ENCODE data around the gene RGS16.

Gene RGS16

DNA sequence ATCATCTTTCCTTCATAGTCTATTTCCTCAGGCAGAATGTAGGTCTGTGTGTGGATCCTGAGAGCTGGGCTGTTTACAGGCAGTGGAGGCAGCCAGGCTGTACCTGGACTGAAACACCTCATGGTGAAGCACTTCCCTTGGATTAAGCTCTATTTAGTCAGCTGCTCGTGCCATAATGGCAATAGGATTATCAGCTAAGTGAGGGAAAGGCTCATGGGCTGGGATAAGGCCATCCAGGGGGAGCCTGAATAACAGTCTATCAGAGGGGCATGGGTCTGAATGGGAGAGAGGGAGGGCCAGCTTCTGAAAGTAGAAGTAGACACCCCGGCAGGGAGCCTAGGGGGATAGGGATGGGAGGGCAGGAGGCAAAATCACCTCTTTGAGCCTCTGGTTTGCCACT lies 23.5 kb downstream of the RGS16 start:
- DNase-seq (ENCODE audit: low spot score), result no peak

DNA sequence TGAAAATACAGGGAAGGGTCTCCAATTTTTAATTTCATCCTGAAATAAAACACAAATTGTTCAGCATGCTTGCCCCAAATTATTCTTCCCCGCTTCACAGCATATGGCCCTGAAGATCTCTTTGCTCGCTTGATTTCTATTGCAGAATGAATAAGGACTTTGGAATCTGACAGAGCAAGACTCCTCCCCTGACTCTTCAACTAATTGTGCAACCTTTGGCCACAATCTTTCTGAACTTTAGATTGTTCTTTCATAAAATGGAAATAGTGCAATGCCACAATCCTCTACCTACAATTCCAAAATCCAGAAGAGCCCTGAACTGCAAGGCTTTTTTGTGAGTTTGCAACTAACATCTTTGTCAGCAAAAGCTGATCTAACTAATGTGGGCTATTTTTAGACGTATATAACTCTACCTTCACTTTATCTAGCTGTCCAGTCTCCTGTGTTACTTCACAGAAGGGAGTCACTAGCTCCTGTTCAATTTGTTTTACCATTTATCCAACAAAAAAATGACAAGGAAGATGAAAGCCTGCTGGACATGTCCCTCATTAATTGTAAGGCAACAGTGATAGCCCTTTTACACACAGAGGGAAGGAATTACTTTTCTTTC lies 28.5 kb downstream of the RGS16 start:
- DNase-seq (ENCODE audit: low spot score), result peak; percentile 34

DNA sequence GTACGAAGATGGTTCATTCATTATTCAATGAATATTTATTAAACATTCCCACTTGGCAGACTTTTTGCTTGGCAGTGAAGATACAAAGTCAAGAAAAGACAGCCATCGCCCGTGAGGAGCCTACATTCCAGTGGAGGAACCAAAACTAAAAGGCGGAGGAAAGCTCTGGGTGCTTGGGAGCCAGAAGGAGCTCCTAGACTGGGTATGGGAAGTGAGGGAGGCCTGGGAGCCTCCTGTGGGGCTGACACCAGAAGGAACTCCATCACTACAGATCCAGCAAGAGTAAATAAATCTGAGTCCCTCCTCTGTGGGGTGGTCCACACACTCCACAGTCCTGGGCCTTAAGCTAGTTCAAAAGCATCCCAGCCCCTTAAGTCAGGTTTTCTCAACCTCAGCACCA lies 30.0 kb downstream of the RGS16 start:
- DNase-seq (ENCODE audit: low spot score), result no peak

DNA sequence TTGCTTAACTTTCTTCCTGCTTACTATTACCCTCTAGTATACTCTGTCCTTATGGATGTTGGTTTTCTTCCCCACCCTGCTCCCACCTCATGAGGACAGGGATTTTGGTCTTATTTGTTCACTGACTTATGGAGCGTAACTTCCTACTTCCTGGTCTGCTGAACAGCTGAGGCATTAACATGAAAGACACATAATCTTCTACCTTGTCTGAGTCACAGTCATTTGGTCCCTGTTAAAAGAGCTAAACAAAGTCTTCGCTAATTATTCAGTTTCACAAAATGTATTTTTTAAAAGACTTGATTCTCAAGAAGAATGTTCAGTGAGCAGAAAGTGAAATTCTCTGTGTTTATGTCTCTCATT lies 33.6 kb downstream of the RGS16 start:
- no peak for DNase-seq (ENCODE audit: low spot score)

DNA sequence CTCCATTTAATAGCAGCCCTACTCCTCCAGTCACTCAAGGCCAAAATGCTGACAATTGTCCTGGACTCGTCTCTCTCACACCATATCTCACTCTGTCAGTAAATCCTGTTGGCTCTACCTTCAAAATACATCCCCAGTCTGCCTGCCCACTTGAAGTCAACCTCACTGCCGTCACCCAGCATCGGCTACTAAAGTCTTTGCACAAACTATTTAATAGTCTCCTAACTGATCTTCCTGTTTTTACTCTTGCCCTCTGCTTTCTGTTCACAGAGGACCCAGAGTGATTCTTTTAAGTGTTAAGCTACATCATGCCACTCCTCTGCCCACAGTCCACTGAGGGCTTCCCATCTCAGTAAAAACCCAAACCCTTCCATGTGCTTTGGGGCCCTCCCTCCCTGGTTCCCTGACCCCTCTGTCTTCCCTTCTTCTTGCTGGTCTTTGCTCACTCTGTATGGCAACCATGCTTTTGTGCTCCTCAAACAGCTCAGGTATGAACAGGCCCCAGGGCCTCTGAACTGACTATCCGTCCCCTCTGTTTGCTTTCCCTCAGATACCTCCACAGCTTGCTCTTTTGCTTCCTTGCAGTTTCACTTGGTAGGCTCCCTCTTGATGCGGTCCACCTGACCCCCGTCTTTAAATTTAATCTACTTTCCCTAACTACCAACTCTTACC lies 34.1 kb downstream of the RGS16 start:
- DNase-seq (ENCODE audit: low spot score), result no peak

DNA sequence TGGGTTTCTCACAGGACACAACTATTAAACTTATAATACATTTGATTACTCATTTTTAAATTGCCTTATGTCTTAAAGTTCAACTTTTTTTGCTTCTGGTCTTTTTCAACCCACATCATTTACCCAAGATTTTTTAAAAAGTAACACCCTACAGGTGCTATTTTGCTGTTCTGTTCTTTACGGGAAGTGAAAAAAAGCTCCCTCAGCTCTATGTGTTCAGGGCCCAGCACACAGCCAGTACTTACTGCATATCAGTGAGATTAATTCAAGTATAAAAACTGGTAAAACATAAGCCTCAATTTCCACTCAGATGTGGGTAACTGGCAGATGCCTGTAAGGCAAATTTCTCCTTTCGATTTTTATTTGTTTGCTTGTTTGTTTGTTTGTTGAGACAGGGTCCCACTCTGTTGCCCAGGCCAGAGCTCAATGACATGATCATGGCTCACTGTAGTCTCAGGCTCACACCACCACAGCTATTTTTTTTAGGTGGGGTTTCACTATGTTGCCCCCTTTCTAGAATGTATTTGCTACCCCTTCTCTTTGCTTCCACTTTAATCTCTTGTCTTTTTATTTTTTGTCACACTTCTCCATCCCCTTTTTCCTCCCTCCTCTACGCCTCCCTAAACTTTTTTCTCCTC lies 35.4 kb downstream of the RGS16 start:
- DNase-seq (ENCODE audit: low spot score), result no peak

DNA sequence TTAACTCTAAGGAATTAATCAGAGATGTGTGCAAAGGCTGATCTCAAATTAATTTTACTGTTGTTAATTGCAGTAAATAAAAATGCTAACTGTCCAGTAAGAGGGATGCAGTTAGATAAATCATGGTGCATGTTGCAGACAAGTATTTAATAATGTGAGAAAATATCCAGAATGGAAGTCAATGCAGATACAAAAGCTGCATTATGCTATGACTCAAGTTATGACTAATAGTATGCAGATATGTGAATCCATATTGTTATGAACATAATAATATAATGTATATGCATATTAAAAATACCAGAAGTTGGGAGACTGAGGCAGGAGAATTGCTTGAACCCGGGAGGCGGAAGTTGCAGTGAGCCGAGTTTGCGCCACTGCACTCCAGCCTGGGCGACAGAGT lies 36.6 kb downstream of the RGS16 start:
- no peak for DNase-seq (ENCODE audit: low spot score)

DNA sequence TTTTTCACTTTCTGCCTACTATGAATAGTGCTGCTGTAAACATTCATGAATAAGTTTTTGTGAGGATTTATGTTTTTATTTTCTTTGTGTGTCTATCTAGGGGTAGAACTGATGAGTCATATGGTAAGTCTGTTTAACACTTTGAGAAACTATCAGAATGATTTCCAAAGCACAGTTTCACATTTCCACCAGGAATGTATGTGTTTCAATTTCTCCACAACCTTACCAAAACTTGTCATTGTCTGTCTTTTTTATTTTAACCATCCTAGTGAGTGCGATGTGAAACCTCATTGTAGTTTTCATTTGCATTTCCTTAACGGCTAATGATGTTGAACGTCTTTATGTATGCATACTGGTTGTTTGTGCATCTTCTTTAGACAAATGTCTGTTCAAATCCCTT lies 38.7 kb downstream of the RGS16 start:
- no peak for DNase-seq (ENCODE audit: low spot score)

DNA sequence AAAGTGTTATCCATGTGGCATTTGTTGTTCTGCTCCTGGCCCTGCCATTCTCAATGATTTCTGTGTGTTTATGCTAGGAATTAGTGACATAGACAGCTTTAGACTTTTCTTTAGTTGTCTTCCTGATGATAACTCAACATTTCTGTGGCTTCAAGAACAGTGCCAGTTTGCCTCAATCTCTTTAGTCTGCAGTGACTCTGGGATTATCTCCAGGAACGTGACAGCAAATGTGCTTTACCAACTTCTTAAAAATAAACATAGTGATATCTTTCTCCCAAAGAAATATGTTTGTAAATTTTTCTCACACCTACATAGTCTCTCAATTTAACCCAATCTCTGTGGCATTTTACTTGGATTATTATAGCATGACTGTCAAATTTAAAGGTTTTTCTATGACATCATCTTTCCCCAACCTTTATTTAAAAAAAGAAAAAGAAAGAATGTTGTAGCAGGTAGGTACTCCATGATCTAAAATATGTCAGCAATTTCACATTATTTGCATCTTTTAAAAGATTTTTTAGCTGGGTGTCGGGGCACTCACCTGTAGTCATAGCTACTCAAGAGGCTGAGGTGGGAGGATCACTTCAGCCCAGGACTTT lies 39.7 kb downstream of the RGS16 start:
- DNase-seq (ENCODE audit: low spot score), result no peak

DNA sequence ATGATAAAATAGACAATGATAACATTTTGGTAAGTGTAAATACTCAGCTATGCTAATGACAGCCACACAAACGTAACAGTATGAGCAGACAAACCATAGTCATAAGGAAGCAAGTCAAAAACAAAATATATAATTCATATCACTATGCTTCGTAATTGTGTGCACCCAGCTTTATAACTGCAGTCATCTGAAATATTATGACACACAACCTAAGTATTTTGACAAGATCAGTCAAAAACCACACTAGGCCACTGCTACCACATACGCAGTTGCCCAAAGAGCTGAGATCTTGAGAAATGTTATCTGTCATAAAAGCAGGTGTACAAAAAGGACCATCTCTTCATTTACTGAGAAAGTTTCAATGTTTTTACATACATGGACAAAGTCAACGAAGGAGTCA lies 41.1 kb downstream of the RGS16 start:
- DNase-seq (ENCODE audit: low spot score), result no peak

DNA sequence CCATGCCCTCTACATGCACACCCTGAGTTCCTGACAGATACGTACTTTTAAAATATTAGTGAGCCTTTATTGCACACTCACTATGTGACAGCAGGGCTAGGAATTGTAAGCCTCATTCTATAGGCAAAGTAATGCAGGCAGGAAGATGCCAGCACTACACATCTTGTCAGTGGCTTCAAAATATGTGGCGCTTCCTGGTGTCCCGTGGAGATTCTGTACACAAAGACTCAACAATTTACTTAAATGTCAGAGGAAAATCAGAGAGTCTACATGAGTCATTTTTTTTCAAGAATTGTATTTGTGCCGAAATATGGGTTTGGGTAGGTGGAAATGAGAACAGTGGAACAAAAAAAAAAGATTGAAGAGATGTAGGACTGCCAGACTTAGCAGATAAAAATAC lies 42.7 kb downstream of the RGS16 start:
- no peak for DNase-seq (ENCODE audit: low spot score)

DNA sequence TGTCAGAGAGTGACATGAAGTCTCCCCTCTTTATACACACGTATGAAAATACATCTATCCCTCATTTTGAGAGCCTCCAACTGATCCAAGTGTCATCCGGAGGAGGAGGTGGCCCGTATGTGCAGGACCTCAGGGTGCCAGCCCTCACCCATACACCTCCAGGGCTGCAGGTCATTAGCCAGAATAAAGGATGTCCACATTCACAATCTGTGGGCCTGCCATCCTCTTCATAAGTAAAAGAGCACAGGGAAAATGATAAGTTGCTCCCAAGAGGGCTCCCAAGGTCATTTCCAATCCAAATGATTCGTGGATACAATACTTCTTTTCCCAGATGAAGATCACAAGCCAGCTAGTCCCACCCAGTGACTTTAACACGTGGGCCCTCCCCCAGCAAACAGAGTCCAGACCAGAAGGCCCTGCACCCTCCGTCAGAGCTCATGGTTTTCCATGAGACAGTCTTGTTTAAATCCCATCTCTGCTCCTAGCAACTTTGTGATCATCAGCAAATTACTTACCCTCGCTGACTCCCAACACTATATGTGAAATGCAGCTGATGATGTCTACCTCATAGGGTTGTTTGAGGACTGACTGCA lies 43.7 kb downstream of the RGS16 start:
- no peak for DNase-seq (ENCODE audit: low spot score)

DNA sequence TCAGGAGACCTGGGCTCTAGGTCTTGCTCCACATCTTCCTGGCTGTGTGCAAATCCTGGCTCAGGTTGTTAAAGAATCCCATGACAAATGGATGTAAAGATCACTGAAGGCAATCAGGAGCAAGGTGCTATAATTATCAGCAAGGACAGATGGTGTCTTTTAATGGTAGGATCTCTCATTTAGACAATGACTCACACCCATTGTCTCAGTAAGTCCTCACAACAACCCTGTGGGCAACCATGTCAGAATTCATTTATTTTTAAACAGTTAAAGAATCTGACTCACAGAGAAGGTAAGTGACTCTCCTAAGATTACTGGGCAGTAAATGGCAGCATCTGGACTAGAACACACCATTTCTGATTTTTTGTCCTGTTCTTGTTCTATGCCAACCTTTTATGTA lies 47.9 kb downstream of the RGS16 start:
- no peak for DNase-seq (ENCODE audit: low spot score)

DNA sequence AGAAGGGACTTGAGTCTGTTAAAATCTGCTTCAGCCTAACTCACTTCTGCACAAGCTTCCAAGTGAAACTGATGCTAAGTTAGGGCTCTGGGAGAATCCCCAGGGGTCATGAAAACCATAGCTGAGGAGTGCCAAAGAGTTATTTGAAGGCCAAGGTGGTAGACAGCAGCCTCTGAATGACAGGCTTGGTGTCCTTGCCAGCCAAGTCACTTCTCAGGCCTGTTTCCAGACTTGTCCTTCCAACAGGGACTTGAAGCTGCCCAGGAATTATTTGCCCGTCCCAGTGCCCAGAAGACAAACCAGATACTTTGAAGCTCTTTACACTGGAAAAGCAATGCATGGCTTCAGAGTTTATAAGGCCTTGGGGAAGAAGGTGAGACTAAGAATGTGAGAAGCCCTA lies 48.7 kb downstream of the RGS16 start:
- DNase-seq (ENCODE audit: low spot score), result no peak

DNA sequence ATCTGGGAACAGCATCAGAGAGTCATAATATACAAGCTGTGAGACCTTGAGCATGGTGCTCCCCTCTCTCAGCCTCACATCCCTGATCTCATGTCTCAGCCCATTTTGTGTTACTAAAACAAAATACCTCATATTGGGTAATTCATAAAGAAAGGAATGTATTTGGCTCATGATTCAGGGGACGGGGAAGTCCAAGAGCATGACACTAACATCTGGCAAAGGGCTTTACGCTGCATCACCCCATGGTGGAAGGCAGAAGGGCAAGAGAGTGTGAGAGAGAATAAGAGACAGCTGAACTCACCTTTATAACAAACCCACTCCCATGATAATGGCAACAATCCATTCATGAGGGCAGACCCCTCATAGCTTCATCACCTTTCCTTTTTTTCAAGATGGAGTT lies 51.7 kb downstream of the RGS16 start:
- DNase-seq (ENCODE audit: low spot score), result no peak

DNA sequence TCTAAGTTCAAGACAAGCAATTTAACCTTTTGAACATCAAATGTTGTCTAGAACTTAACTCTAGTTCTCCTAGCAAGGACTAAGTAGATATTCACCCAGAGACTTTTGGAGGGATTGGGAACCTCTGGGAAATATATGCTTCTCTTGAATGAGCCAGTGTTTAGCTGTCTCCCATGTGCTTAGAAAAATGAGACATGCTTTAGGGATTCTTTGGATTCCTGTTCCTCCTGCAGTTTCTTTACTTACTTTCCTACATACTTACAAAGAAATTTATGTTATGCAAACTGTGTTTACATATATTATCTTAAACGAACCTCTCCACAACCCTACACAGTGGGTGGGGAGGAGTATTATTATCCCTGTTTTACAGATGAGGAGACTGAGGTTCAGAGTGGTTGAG lies 54.4 kb downstream of the RGS16 start:
- DNase-seq (ENCODE audit: low spot score), result no peak

DNA sequence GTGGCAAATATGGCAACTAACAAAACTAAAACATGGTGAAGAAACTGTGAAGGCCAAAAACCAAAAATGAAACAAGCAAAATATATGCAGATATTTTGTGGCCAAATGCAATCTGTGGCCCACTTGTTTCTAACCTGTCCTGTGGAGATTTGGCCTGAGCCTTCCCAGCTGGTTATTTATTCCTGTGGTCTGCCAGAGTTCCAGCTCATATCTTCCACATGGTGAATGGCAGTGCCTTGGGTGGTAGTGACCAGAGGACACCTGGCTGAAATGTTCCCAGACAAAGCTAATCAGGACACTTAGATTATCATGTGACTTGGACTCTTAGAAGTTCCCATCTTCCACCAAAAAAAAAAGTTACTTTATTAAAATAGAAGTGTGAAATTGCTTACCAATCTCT lies 54.8 kb downstream of the RGS16 start:
- no peak for DNase-seq (ENCODE audit: low spot score)

Measured in hepatic stellate cell (primary cell).